Endothelial cell of hepatic sinusoid (primary cell): ENCODE results near the gene EMC9.
"Not testable (repeated sequence)": the region's sequence is repeated elsewhere in the genome, so short reads cannot be mapped to it uniquely, and the experiment has no call there.

ENCODE experiments used
- in situ Hi-C: cut with HindIII; loops from 2 replicates; pipeline ENCODE4 v1.10.0; 2017; ENCODE audit warnings: low sequenced_read_pairs

EMC9 gene

DNA sequence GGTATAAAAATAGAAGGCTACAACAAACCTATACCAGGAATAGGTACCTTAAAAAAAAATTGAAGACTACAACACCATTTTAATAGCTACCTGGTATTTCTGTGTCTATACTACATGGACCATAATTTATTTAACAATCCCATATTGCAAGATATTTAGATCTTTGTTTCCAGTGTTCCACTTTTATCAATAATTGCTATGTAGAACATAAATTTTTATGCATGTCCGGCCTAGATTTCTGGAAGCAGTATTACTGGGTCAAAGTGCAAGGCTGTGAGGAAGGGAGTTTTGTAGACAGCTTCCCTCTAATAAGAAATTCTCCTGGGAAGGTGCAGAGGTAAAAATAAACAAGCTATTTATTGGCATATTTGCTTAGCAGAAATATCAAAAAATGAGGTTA lies 30.9 kb downstream of the EMC9 start:
- in situ Hi-C loops = no loop called here

DNA sequence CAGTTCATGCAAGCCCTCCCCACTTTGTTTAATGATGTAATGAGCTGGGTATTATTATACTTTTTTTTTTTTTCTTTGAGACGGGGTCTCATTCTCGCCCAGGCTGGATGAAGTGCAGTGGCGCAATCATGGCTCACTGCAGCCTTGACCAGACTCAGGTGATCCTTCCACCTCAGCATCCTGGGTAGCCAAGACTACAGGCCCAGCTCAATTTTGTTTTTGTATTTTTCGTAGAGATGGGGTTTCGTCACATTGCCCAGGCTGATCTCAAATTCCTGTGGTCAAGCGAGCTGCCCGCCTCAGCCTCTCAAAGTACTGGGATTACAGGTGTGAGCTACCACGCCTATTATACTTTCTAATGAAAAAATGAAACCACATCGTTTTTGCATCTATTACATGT lies 31.3 kb downstream of the EMC9 start:
- in situ Hi-C loops = no loop called here

DNA sequence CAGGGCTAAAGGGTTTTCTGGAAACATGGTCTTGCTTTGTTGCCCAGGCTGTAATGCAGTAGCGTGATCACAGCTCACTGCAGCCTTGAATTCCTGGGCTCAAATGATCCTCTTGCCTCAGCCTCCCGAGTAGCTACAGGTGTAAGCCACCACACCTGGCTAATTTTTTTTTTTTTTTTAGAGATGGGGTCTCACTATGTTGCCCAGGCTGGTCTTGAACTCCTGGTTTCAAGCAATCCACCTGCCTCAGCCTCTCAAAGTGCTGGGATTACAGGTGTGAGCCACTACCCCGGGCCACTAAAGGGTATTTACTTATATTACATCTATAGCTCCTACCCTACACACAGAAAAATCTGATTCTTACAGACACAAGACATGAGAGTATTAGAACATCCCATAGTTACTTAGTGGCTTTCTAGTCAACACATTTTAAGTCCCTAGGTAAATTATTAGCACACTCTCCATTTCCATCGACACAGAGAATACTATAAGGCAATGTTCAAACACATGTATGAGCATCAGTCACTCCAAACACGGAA lies 33.0 kb downstream of the EMC9 start:
- in situ Hi-C loops = no loop called here

DNA sequence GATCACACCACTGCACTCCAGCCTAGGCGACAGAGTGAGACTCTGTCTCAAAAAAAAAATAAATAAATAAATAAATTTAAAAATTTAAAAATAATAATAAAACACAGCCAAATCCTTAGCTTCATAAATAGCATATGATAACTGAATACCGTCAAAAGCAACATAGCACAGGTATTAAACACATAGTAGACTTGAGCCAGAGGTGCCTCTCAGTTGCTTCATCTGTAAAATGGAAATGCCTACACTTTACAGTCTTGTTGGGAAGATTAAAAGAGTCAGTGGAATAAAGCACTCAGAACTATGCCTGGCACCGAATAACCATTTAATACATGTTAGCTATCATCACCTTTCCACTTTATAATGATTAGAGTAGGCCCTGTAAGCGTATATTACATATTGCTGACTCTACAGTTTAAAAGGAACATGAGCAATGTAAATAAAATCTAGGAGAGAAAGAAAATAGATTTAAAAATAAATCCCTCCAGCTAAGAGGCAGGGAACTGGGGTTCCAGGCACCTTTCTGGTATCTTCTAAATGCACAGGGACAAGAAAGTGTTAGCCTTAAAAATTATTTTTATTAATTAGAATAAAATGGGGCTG lies 34.6 kb downstream of the EMC9 start:
- in situ Hi-C loops = no loop called here

DNA sequence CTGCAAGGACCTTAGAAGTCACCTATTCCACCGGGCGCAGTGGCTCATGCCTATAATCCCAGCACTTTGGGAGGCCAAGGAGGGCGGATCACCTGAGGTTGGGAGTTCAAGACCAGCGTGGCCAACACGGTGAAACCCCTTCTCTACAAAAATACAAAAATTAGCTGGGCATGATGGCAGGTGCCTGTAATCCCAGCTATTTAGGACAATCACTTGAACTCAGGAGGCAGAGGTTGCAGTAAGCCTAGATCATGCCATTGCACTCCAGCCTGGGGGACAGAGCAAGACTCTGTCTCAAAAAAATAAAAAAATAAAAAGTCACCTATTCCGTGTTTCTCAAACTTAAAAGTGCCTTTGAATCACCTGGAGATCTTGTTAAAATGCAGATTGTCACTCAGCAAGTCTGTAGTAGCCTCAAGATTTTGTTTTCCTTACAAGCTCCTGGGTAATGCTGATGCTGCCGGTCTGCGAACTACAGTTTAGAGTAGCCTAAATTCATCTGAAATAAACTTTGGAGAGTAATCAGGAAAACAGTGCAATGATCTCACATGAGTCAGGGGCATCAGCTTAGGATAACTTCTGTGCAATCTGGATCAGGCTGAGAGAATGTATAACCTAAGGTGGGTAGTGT lies 35.7 kb downstream of the EMC9 start:
- in situ Hi-C loops = not testable (repeated sequence)

DNA sequence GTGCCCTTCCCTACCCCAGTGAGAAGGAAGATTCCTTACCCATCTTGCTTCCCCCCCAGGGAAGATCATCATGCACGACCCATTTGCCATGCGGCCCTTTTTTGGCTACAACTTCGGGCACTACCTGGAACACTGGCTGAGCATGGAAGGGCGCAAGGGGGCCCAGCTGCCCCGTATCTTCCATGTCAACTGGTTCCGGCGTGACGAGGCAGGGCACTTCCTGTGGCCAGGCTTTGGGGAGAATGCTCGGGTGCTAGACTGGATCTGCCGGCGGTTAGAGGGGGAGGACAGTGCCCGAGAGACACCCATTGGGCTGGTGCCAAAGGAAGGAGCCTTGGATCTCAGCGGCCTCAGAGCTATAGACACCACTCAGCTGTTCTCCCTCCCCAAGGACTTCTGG lies 37.9 kb downstream of the EMC9 start:
- in situ Hi-C loops = no loop called here

DNA sequence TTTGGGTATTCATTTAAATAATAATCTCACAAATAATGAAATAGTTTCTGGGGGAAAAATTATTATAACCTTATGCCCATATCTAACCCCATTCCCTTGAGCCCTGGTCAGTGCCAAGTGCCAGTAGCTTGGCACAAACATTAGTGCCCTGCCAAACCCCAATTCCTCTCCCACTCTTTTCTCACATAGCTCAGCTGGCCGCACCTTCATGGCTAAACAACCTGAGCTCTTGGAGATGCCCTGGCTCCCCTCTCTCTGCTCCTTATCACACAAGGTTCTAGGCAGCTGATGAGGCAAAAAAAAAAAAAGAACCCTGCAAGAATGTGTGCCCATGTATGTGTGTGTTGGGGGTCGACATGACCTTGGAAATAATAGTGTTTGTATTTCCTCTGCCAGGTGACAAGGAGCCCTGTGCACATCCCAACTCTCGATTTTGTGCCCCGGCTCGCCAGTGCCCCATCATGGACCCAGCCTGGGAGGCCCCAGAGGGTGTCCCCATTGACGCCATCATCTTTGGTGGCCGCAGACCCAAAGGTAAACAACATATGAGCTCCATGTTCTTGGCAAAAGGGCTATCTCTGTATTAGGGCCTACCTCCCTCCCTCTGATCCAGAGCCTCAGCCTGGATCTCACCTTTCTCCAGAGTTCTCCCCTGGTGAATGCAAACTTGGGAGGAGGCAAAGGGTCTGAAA lies 38.9 kb downstream of the EMC9 start:
- in situ Hi-C loops = no loop called here

DNA sequence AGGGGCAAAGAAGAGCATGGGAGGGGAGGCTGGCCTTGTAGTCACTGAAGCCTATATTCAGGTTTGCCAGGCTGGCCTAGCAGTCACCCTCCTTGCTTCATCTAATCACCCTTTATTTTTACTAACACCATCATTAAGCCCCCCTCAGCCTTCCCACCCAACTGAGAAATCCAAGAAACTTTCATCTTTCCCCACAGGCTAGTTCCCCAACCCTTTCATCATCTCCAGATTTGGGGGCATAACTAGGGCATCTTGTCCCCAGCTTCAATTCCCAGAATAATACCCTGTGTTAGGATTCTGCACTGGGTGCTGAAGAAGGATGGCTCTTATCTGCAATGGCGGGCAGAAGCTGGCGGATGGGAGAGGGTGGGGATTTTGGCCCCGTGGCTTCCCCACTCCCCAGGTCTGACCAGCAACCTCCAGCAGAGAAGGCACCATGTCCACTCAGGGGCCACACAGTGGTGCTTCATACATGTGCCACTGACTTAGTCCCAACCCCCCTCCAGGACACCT lies 40.4 kb downstream of the EMC9 start:
- in situ Hi-C loops = no loop called here

DNA sequence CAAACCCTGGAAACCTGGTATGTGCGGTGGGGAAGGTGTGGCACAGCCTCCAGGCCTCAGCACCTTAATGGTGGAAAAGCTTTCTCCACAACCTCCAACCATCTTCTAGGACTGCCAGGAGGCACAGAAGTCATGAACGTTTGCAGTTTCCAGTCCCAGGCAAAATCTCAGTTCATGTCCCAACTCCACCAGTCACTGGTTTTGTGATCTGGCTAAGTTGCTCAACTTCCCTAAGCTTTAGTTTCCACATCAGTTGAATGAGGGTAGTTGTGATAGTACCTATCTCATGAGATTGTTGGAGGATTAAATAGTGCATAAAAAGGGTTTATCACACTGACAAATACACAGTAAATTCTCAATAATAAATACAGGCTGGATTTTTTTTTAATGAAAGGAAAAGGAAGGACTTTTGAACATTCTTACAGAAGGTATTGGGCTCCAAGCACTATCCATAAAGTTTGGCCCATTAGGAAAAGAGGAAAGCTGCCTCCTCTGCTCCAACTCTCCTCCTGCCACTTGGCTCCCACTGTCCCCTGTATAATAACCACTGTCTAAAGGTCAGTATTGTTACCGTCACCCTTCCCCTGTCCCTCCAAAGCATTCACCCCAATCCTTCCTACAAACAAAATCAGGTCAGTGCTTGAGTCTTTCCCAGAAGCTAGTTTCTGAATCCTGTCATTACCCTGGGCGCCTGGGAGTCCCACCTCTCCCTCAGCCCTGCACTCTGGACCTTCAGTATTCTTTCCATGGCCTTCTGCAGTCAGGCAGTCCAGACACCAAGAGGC lies 41.0 kb downstream of the EMC9 start:
- in situ Hi-C loops = no loop called here

DNA sequence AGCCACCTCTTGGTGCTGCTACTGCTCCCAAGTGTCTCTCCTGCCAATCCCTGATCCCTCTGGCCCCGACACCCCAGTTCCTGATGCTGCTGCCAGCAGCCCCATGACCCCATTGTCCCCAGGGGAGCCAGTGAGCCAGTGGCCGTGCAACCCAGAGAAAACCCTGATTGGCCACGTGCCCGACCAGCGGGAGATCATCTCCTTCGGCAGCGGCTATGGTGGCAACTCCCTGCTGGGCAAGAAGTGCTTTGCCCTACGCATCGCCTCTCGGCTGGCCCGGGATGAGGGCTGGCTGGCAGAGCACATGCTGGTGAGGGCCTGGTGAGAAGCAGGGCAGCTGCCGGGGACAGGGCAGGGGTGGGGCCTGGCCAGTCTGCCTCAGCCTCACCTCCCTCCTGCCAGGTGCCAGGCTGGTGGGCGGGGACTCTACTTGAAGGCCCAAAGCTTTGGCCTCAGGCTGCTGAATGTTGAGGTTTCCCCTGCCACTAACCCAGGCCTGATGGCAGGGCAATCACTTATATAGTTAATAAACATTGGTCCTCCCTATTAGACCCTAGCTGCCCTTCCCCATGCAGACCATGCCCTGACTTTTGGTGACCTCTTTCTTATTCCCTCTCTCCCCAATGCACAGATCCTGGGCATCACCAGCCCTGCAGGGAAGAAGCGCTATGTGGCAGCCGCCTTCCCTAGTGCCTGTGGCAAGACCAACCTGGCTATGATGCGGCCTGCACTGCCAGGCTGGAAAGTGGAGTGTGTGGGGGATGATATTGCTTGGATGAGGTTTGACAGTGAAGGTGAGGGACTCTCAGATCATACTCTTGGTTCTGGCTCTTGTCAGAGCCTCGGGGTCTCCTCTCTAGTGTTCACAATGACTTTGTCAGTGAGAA lies 42.2 kb downstream of the EMC9 start:
- in situ Hi-C loops = no loop called here

DNA sequence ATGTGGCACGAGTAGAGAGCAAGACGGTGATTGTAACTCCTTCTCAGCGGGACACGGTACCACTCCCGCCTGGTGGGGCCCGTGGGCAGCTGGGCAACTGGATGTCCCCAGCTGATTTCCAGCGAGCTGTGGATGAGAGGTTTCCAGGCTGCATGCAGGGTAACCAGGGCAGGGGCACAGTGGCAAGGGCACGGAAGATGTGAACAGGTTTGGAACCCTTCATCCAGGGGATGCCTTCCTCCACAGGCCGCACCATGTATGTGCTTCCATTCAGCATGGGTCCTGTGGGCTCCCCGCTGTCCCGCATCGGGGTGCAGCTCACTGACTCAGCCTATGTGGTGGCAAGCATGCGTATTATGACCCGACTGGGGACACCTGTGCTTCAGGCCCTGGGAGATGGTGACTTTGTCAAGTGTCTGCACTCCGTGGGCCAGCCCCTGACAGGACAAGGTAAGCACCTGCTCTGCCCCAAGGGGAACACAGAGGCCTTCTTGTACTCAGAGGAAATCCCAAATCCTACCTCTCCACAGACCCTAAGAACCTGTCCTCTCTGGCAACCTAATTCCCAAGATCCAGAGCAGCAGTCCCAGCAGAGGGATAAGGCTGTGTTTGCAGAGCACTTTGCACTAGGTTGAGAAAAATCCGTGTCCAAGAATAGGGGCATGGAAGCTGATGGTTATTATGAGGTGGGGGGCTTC lies 43.0 kb downstream of the EMC9 start:
- in situ Hi-C loops = no loop called here

DNA sequence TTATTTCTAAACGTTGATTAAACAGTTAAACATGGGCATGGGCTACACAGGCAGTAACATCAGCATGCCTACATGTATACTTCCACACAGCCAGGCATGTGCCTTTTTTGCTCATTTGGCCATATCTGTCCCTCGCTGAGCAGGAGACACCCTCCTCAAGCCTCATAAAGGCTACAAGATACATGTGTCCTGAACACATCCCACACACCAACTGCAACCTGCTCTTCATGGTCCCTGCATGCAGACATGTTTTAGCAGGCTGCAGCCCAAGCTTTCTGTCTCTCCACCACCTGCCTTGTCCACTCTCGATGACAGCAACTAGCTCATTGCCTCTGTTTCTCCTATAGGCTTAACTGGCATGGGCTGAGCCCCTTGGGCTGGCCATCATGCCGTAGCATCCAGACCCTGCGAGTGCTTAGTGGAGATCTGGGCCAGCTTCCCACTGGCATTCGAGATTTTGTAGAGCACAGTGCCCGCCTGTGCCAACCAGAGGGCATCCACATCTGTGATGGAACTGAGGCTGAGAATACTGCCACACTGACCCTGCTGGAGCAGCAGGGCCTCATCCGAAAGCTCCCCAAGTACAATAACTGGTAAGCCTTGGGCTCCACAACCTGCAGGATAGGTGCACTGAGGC lies 44.7 kb downstream of the EMC9 start:
- in situ Hi-C loops = no loop called here

DNA sequence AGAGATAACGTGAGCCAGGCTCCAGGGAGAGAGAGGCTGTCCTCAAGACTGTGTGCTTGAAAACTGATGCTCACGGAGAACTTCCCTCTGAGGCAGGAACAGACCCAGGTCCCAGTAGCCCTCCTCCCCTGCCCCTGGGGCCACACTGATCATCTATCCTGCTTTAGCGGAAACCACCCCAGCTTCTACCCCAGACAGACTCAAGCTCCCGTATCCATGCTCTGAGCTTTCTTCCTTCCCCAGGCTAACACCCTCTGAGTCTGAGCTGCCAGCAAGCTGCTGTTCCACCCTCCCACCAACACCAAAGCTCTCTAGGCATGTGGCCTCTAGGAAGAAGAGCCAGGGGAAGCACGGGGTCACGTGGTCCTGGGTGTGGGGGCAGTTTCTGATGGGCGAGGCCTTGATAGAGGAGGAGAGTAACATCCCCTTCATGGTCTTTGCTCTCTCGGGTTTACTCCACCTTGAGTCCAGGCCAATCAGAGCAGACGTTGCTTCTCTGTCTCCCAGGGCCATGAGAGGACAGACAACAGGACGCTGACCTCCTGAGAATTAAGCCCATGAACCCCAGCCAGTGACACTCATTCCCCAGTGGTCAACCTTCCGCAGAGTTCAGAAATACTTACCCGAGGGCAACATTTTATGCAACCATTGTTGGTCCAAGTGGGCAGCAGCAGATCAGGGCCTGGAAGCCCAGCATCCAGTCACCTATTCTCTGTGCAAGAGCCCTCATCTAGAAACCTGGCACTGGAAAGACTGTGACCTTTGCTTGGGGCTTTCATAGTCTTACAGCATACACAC lies 45.9 kb downstream of the EMC9 start:
- in situ Hi-C loops = no loop called here

DNA sequence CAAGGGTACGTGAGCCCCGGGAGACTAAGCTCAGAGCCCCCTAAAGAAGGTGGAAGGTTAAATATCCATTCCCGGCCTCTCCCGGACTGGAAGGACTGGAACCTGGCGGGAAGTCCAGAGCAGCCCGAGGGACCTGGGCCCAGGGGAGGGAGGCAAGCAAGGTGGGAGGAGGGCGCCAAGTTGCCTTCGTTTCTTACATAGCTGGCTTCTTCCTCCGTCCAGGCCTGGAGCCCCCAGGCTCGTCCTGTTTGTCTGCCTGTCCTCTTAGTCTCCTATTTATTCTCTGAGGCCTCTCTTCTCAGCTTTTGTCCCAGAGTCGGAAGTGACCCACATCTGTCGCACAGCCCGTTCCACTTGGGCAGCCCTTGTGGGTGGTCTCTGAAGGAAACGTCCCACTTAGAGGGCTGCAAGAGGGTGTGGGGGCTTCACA lies 46.5 kb downstream of the EMC9 start:
- in situ Hi-C loops = no loop called here

DNA sequence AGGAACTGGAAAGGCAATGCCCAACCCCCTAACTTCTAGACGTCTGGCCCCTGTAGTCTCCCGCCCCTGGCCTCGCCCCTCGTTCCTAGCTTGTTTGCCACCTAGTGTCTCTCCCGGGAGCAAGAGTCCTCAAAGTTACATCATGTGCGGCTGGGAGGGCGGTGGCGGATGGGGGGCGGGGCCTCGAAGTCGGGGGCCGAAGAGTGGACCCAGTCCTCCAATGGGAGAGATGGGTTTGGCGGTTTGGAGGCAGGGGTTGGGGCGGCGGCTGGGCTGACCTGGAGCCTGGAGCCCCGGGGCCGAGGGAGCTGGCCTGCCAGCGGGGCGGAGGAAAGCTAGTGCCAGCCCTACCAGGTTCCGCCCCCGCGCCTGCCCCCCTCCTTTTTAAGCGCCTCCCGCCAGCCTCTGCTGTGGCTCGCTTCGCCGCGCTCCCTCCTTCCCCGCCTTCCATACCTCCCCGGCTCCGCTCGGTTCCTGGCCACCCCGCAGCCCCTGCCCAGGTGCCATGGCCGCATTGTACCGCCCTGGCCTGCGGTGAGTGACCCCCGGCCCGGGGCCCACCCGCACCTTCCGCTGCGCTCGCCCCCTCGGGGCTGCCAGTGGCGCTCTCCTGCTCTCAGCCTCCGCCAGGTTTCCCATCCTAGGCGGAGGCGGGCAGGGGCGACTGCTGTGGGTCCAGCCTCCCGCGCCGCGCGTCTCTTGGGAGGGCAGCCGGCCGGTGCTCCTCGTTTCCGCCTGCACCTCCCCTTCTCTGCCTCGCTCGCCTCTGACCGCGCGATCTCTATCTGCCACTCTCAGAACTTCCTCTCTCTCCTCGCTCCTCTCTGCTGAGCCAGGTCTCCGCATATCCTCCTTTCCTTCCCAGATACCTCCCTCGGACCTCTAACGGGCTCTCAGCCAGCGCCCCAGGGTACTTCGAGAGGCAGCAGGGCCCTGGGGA lies 47.2 kb downstream of the EMC9 start, which contains the start of gene PCK2:
TSS of gene PCK2 (plus strand) at position 411 of the 940 bp plus-strand sequence. CDS start at position 506, 95 bp downstream.
- in situ Hi-C loops = no loop called here

DNA sequence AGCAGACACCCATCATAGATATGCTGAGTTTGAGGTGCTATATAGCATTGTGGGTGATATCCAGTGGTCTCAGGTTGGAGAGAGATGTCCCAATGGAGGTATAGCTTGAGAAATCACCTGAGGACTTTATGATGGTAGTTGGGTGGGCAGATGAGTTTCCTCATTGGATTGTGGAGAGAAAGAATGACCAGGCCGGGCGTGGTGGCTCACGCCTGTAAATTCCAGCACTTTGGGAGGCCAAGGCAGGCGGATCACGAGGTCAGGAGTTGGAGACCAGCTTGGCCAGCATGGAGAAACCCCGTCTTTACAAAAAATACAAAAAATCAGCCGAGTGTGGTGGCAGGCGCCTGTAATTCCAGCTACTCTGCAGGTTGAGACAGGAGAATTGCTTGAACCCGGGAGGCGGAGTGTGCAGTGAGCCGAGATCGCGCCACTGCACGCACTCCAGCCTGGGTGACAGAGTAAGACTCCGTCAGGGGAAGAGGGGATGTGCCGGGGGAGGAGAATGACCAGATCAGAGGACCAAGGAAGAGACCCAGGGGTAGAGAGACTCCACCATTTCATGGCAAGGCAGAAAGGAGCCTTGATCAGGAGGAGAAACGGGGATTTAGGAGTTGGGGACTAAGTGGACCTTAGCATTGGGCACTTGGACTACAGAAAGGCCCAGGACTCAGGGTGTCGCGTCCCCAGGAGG lies 48.0 kb downstream of the EMC9 start:
- in situ Hi-C loops = no loop called here
